BLaER1 (cell line): ENCODE results near the gene OLIG1.

ENCODE experiments used
- H3K27ac ChIP-seq: shearing (Covaris generic); formaldehyde crosslinking; 2 replicates; pipeline ENCODE4 v1.8.1; 2022
- H3K27me3 ChIP-seq: shearing (Covaris generic); formaldehyde crosslinking; 2 replicates; pipeline ENCODE4 v1.8.1; 2022
- H3K36me3 ChIP-seq: shearing (Covaris generic); formaldehyde crosslinking; 2 replicates; pipeline ENCODE4 v1.8.1; 2022
- H3K4me1 ChIP-seq: shearing (Covaris generic); formaldehyde crosslinking; 2 replicates; pipeline ENCODE4 v1.8.1; 2022
- H3K4me2 ChIP-seq: shearing (Covaris generic); formaldehyde crosslinking; 2 replicates; pipeline ENCODE4 v1.8.1; 2022
- H3K4me3 ChIP-seq: shearing (Covaris generic); formaldehyde crosslinking; 2 replicates; pipeline ENCODE4 v1.8.1; 2022
- H3K9ac ChIP-seq: shearing (Covaris generic); formaldehyde crosslinking; 2 replicates; pipeline ENCODE4 v1.8.1; 2022
- H3K9me3 ChIP-seq: shearing (Covaris generic); formaldehyde crosslinking; 2 replicates; pipeline ENCODE4 v1.8.1; 2022
- H4K20me1 ChIP-seq: shearing (Covaris generic); formaldehyde crosslinking; 2 replicates; pipeline ENCODE4 v1.8.1; 2022
- Cebpa-rat ChIP-seq: shearing (Covaris generic); IDR thresholded peaks from 2 replicates; pipeline ENCODE4 v1.8.1; 2022

OLIG1 gene

GRCh38 chr21:33069994-33070743 is at the start of gene OLIG1:
Gene OLIG1 (plus strand): TSS chr21:33070141. CDS start chr21:33070247, 106 bp downstream.
- no peak within 1 kb of the TSS for H3K9ac ChIP-seq
- no peaks in the 10 kb centered on the region for H3K36me3 ChIP-seq
- H3K27me3 ChIP-seq = peaks cover 73% of the 10 kb centered on the region

GRCh38 chr21:33020558-33021100 is 49.3 kb upstream of the OLIG1 start:
- H3K9ac ChIP-seq = no peak overlapping the region
- peaks cover 12% of the 10 kb centered on the region for H3K4me1 ChIP-seq
- peaks cover 88% of the 10 kb centered on the region for H3K27me3 ChIP-seq
- H3K4me3 ChIP-seq = no peak overlapping the region
- H3K9me3 ChIP-seq = peaks cover 34% of the 10 kb centered on the region
- TF ChIP-seq Cebpa-rat = no peak
- no peak overlapping the region for H3K27ac ChIP-seq
- H4K20me1 ChIP-seq = peaks cover 33% of the 10 kb centered on the region
- peak overlapping the region; percentile 85 for H3K4me2 ChIP-seq
- no peaks in the 10 kb centered on the region for H3K36me3 ChIP-seq

More at GRCh38 chr21:33069994-33070743, at the start of gene OLIG1:
- peaks cover 44% of the 10 kb centered on the region for H3K4me1 ChIP-seq
- peak within 1 kb of the TSS; percentile 70 for H3K4me2 ChIP-seq
- TF ChIP-seq Cebpa-rat = no peak
- H3K4me3 ChIP-seq = peak within 1 kb of the TSS; percentile 49
- peaks cover 22% of the 10 kb centered on the region for H4K20me1 ChIP-seq
- peaks cover 38% of the 10 kb centered on the region for H3K9me3 ChIP-seq
- no peak within 1 kb of the TSS for H3K27ac ChIP-seq

GRCh38 chr21:33021150-33021549 is 48.8 kb upstream of the OLIG1 start:
- TF ChIP-seq Cebpa-rat = no peak
- Histone ChIP-seq H3K36me3 (no peaks in the 10 kb centered on the region), H3K4me2 (no peak overlapping the region), H3K27ac (no peak overlapping the region), H3K4me3 (no peak overlapping the region), H3K9ac (no peak overlapping the region), H3K9me3 (peaks cover 40% of the 10 kb centered on the region), H3K27me3 (peaks cover 89% of the 10 kb centered on the region), H4K20me1 (peaks cover 33% of the 10 kb centered on the region), H3K4me1 (peaks cover 12% of the 10 kb centered on the region)

- peaks cover 94% of the 10 kb centered on the region for H3K27me3 ChIP-seq
- TF ChIP-seq Cebpa-rat = no peak
These were observed 48.3 kb upstream of the OLIG1 start for GRCh38 chr21:33021667-33022066.

GRCh38 chr21:33022489-33022827 is 47.5 kb upstream of the OLIG1 start:
- Histone ChIP-seq H3K27ac (no peak overlapping the region), H3K9ac (no peak overlapping the region), H4K20me1 (peaks cover 33% of the 10 kb centered on the region), H3K4me3 (no peak overlapping the region), H3K36me3 (no peaks in the 10 kb centered on the region), H3K4me2 (no peak overlapping the region), H3K27me3 (peaks cover 100% of the 10 kb centered on the region), H3K4me1 (peaks cover 12% of the 10 kb centered on the region), H3K9me3 (peaks cover 53% of the 10 kb centered on the region)
- no peak for TF ChIP-seq Cebpa-rat

More at GRCh38 chr21:33021667-33022066, 48.3 kb upstream of the OLIG1 start:
- Histone ChIP-seq H3K4me3 (no peak overlapping the region), H3K9me3 (peaks cover 45% of the 10 kb centered on the region), H4K20me1 (peaks cover 33% of the 10 kb centered on the region), H3K36me3 (no peaks in the 10 kb centered on the region), H3K9ac (no peak overlapping the region), H3K4me2 (no peak overlapping the region), H3K27ac (no peak overlapping the region), H3K4me1 (peaks cover 12% of the 10 kb centered on the region)

- Histone ChIP-seq H3K9ac (no peak overlapping the region), H3K4me1 (peaks cover 12% of the 10 kb centered on the region), H3K4me2 (no peak overlapping the region), H3K27me3 (peaks cover 100% of the 10 kb centered on the region), H3K36me3 (no peaks in the 10 kb centered on the region), H3K4me3 (no peak overlapping the region), H3K9me3 (peaks cover 58% of the 10 kb centered on the region), H3K27ac (no peak overlapping the region), H4K20me1 (peaks cover 33% of the 10 kb centered on the region)
- no peak for TF ChIP-seq Cebpa-rat
These were observed 46.9 kb upstream of the OLIG1 start for GRCh38 chr21:33022828-33023573.

- Histone ChIP-seq H3K36me3 (no peaks in the 10 kb centered on the region), H3K4me2 (no peak overlapping the region), H3K9me3 (peaks cover 65% of the 10 kb centered on the region), H4K20me1 (peaks cover 39% of the 10 kb centered on the region), H3K27ac (no peak overlapping the region), H3K27me3 (peaks cover 100% of the 10 kb centered on the region), H3K9ac (no peak overlapping the region), H3K4me1 (peaks cover 15% of the 10 kb centered on the region), H3K4me3 (no peak overlapping the region)
- no peak for TF ChIP-seq Cebpa-rat
These were observed 46.3 kb upstream of the OLIG1 start for GRCh38 chr21:33023574-33024200.

- H3K4me3 ChIP-seq = no peak overlapping the region
- peaks cover 70% of the 10 kb centered on the region for H3K9me3 ChIP-seq
- no peaks in the 10 kb centered on the region for H3K36me3 ChIP-seq
- H4K20me1 ChIP-seq = peaks cover 41% of the 10 kb centered on the region
- TF ChIP-seq Cebpa-rat = no peak
- H3K4me2 ChIP-seq = no peak overlapping the region
- H3K9ac ChIP-seq = no peak overlapping the region
- H3K4me1 ChIP-seq = peaks cover 22% of the 10 kb centered on the region
- H3K27ac ChIP-seq = no peak overlapping the region
- peaks cover 100% of the 10 kb centered on the region for H3K27me3 ChIP-seq
These were observed 45.5 kb upstream of the OLIG1 start for GRCh38 chr21:33024201-33025103.

- Histone ChIP-seq H3K4me3 (no peak overlapping the region), H3K36me3 (no peaks in the 10 kb centered on the region), H3K27me3 (peaks cover 100% of the 10 kb centered on the region), H3K4me1 (peaks cover 16% of the 10 kb centered on the region), H3K9me3 (peaks cover 70% of the 10 kb centered on the region), H3K9ac (no peak overlapping the region), H3K27ac (no peak overlapping the region), H4K20me1 (peaks cover 41% of the 10 kb centered on the region), H3K4me2 (no peak overlapping the region)
- no peak for TF ChIP-seq Cebpa-rat
These were observed 44.8 kb upstream of the OLIG1 start for GRCh38 chr21:33025106-33025488.
